ENCODE data around the gene PLCG1. TPM values are rescaled to one million over a fixed set of nuclear protein-coding genes. Genes with fewer than 3 reads are reported as not detected.

PLCG1 gene
- polyA plus RNA-seq, 3 donors from 2014 or later = 3.2 to 31.4 (median 7.5) TPM

GRCh38 chr20:41191562-41192500 lies 54.5 kb downstream of the PLCG1 start:
- H3K9me3 Mint-ChIP-seq = peaks cover 15 to 33% (median 17%) of the 10 kb centered on the region in 6 donors
- H3K4me3 Mint-ChIP-seq = no peak overlapping the region
- no peak for DNase-seq
- peaks cover 16 to 36% (median 23%) of the 10 kb centered on the region in 3 donors for H3K36me3 Mint-ChIP-seq
- H3K4me1 Mint-ChIP-seq = peaks cover 4 to 8% of the 10 kb centered on the region in 2 donors
- H3K27ac Mint-ChIP-seq = no peak overlapping the region
- peaks cover 0 to 2% (median 0%) of the 10 kb centered on the region in 3 donors for H3K27me3 Mint-ChIP-seq (ENCODE audit: low read depth in 3 of 3)

- H3K9me3 Mint-ChIP-seq = peaks cover 15 to 33% (median 17%) of the 10 kb centered on the region in 6 donors
- no peak overlapping the region for H3K27ac Mint-ChIP-seq
- peaks cover 0 to 2% (median 0%) of the 10 kb centered on the region in 3 donors for H3K27me3 Mint-ChIP-seq (ENCODE audit: low read depth in 3 of 3)
- peaks cover under 1 to 2% of the 10 kb centered on the region in 2 donors for H3K4me1 Mint-ChIP-seq
- no peak overlapping the region for H3K4me3 Mint-ChIP-seq
- DNase-seq = no peak
- peaks cover 16 to 36% (median 25%) of the 10 kb centered on the region in 3 donors for H3K36me3 Mint-ChIP-seq
Measured at GRCh38 chr20:41192575-41192974, 55.2 kb downstream of the PLCG1 start.

- Mint-ChIP-seq H3K27me3 (ENCODE audit: low read depth in 3 of 3) (peaks cover 0 to 4% (median 3%) of the 10 kb centered on the region in 3 donors), H3K4me1 (no peaks in the 10 kb centered on the region), H3K4me3 (no peak overlapping the region), H3K27ac (no peak overlapping the region), H3K36me3 (peaks cover 22 to 29% (median 25%) of the 10 kb centered on the region in 3 donors), H3K9me3 (peaks cover 6 to 21% (median 12%) of the 10 kb centered on the region in 6 donors)
- no peak for DNase-seq
Measured at GRCh38 chr20:41196653-41197225, 59.4 kb downstream of the PLCG1 start.

GRCh38 chr20:41198443-41198842 lies 61.1 kb downstream of the PLCG1 start:
- Mint-ChIP-seq H3K4me1 (no peaks in the 10 kb centered on the region), H3K4me3 (no peak overlapping the region), H3K36me3 (peaks cover 23 to 25% (median 25%) of the 10 kb centered on the region in 3 donors), H3K27ac (no peak overlapping the region), H3K9me3 (peaks cover 6 to 14% (median 10%) of the 10 kb centered on the region in 6 donors), H3K27me3 (ENCODE audit: low read depth in 3 of 3) (peaks cover 0 to 4% (median 3%) of the 10 kb centered on the region in 3 donors)
- DNase-seq = no peak

- peaks cover 0 to 6% (median 3%) of the 10 kb centered on the region in 3 donors for H3K27me3 Mint-ChIP-seq (ENCODE audit: low read depth in 3 of 3)
- H3K4me3 Mint-ChIP-seq = no peak overlapping the region
- DNase-seq = no peak
- H3K27ac Mint-ChIP-seq = no peak overlapping the region
- H3K36me3 Mint-ChIP-seq = peaks cover 16 to 27% (median 22%) of the 10 kb centered on the region in 3 donors
- peaks cover 6 to 14% (median 10%) of the 10 kb centered on the region in 6 donors for H3K9me3 Mint-ChIP-seq
- H3K4me1 Mint-ChIP-seq = no peaks in the 10 kb centered on the region
Measured at GRCh38 chr20:41200446-41201202, 63.3 kb downstream of the PLCG1 start.

- Mint-ChIP-seq H3K4me3 (no peak overlapping the region), H3K9me3 (peaks cover 6 to 14% (median 10%) of the 10 kb centered on the region in 6 donors), H3K27ac (no peak overlapping the region), H3K36me3 (peaks cover 16 to 27% (median 22%) of the 10 kb centered on the region in 3 donors), H3K27me3 (ENCODE audit: low read depth in 3 of 3) (peaks cover 0 to 6% (median 3%) of the 10 kb centered on the region in 3 donors), H3K4me1 (no peaks in the 10 kb centered on the region)
- no peak for DNase-seq
Measured at GRCh38 chr20:41201760-41202159, 64.4 kb downstream of the PLCG1 start.

GRCh38 chr20:41202426-41202825 lies 65.1 kb downstream of the PLCG1 start:
- Mint-ChIP-seq H3K27ac (no peak overlapping the region), H3K4me1 (no peaks in the 10 kb centered on the region), H3K4me3 (no peak overlapping the region), H3K36me3 (peaks cover 16 to 27% (median 22%) of the 10 kb centered on the region in 3 donors), H3K9me3 (peaks cover 6 to 14% (median 10%) of the 10 kb centered on the region in 6 donors), H3K27me3 (ENCODE audit: low read depth in 3 of 3) (peaks cover 0 to 6% (median 3%) of the 10 kb centered on the region in 3 donors)
- no peak for DNase-seq

- DNase-seq = no peak
- Mint-ChIP-seq H3K36me3 (peaks cover 14 to 22% (median 22%) of the 10 kb centered on the region in 3 donors), H3K4me3 (no peak overlapping the region), H3K27me3 (ENCODE audit: low read depth in 3 of 3) (peaks cover 0 to 6% (median 3%) of the 10 kb centered on the region in 3 donors), H3K9me3 (peaks cover 5 to 11% (median 7%) of the 10 kb centered on the region in 6 donors), H3K27ac (no peak overlapping the region), H3K4me1 (no peaks in the 10 kb centered on the region)
Measured at GRCh38 chr20:41203660-41204059, 66.3 kb downstream of the PLCG1 start.

- H3K9me3 Mint-ChIP-seq = peaks cover 0 to 4% (median under 1%) of the 10 kb centered on the region in 6 donors
Measured at GRCh38 chr20:41204304-41205265, 67.2 kb downstream of the PLCG1 start.

GRCh38 chr20:41205313-41205712 lies 68.0 kb downstream of the PLCG1 start:
- peaks cover 0 to 6% (median 0%) of the 10 kb centered on the region in 3 donors for H3K27me3 Mint-ChIP-seq (ENCODE audit: low read depth in 3 of 3)
- no peak for DNase-seq
- peaks cover 0 to 2% (median 0%) of the 10 kb centered on the region in 6 donors for H3K9me3 Mint-ChIP-seq
- H3K4me3 Mint-ChIP-seq = no peak overlapping the region
- H3K27ac Mint-ChIP-seq = no peak overlapping the region
- H3K4me1 Mint-ChIP-seq = no peaks in the 10 kb centered on the region
- peaks cover 6 to 13% (median 12%) of the 10 kb centered on the region in 3 donors for H3K36me3 Mint-ChIP-seq

More at GRCh38 chr20:41204304-41205265, 67.2 kb downstream of the PLCG1 start:
- H3K27me3 Mint-ChIP-seq (ENCODE audit: low read depth in 3 of 3) = peaks cover 0 to 6% (median 3%) of the 10 kb centered on the region in 3 donors
- H3K4me3 Mint-ChIP-seq = no peak overlapping the region
- no peaks in the 10 kb centered on the region for H3K4me1 Mint-ChIP-seq
- H3K27ac Mint-ChIP-seq = no peak overlapping the region
- H3K36me3 Mint-ChIP-seq = peaks cover 6 to 16% (median 15%) of the 10 kb centered on the region in 3 donors
- DNase-seq = no peak

GRCh38 chr20:41213150-41213820 lies 75.9 kb downstream of the PLCG1 start:
- Mint-ChIP-seq H3K27ac (no peak overlapping the region), H3K27me3 (ENCODE audit: low read depth in 3 of 3) (no peaks in the 10 kb centered on the region), H3K9me3 (no peaks in the 10 kb centered on the region), H3K36me3 (no peaks in the 10 kb centered on the region), H3K4me3 (no peak overlapping the region), H3K4me1 (no peaks in the 10 kb centered on the region)
- no peak for DNase-seq

GRCh38 chr20:41214202-41214601 lies 76.9 kb downstream of the PLCG1 start:
- Mint-ChIP-seq H3K27me3 (ENCODE audit: low read depth in 3 of 3) (peaks cover 0 to 3% (median 0%) of the 10 kb centered on the region in 3 donors), H3K27ac (no peak overlapping the region), H3K4me1 (no peaks in the 10 kb centered on the region), H3K9me3 (no peaks in the 10 kb centered on the region), H3K4me3 (no peak overlapping the region), H3K36me3 (no peaks in the 10 kb centered on the region)
- no peak for DNase-seq
